Stimulated activated CD8-positive, alpha-beta memory T cell treated with anti-CD3 and anti-CD28 coated beads, Interleukin-7, amount 100 ng/mL, for 1 hour (primary cell): Measurements from ENCODE around the gene SYNPR.

Experiments used
- DNase-seq, 2 donors: peaks; one replicate each; pipeline ENCODE4 v3.0.0-alpha.2; 2020; ENCODE audit warnings: low read depth in 2 of 2

The SYNPR gene

GRCh38 chr3:63538919-63539318, 260.8 kb downstream of the SYNPR start:
- DNase-seq = no peak

- no peak for DNase-seq
Measured at GRCh38 chr3:63555767-63556166, 277.7 kb downstream of the SYNPR start.

GRCh38 chr3:63556401-63556800, 278.3 kb downstream of the SYNPR start:
- no peak for DNase-seq

DNA sequence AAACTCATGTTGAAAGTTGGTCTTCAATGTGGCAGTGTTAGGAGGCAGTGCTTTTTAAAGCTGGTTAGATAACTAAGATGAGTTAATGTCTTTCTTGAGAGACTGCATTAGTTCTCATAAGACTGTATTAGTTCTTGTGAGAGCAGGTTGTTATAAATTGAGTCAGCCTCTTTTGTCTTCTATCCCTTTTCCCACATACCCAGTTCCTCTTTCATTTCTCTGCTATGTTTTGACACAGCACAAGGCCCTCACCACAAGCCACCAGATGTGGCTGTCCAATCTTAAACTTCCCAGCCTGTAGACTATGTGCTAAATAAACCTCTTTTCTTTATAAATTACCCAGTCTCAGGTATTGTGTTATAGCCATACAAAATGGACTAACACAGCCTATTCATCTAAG, 279.8 kb downstream of the SYNPR start:
- DNase-seq = no peak

DNA sequence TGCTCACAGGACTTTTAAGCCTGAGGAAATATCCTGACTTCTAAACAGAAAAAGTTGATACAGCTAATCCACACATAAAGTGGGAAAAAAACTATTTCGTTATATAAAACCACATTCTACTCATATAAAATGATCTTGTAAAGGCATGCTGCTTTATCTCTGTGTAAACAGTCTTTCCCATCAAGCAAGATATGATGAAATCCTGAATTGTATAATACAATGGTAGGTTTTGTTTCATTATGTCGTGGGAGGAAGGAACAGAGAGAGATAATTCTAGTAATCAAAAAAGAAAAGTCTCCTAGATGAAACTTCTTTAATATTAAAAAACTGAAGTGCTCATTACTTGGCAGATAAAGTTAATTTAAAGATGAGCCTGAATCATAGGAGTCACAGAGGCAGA, 281.8 kb downstream of the SYNPR start:
- no peak for DNase-seq

DNA sequence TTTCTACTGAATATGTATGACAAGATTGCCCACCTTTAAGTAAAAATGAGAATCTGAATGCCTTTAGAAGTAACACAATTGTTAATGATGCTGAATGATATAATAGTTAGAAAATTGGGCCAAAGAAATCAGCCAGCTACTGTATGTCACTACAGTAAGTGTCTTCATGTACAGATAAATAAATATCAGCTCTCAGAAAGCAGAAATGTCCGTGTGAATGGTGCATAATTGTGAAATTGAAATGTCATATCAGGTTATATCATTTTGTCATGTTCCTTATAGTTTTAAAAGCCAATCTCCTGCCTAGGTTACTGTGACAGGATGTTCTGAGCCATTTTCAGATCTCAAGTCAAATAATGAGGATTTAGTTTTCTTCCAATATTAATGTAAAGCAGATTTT, 283.8 kb downstream of the SYNPR start:
- no peak for DNase-seq

DNA sequence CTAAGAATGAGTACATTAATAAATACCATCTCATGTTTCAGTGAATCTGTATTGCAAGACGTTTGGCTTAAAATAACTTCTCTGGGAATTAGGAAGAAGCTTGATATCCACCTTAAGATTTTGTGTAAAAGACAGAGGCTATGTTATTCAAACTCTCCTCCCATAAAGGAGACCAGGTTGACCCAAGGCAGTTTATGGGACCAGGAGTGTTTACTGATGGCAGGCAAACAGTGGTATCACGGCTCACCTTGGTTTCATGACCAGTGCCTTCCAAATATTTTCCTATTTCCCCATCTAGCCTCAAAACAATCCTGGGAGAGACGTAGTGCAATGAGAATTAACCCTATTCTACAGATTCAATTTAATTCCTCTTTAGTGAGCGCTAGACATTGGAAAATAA, 284.2 kb downstream of the SYNPR start:
- no peak for DNase-seq

GRCh38 chr3:63563572-63563971, 285.5 kb downstream of the SYNPR start:
- DNase-seq = no peak

DNA sequence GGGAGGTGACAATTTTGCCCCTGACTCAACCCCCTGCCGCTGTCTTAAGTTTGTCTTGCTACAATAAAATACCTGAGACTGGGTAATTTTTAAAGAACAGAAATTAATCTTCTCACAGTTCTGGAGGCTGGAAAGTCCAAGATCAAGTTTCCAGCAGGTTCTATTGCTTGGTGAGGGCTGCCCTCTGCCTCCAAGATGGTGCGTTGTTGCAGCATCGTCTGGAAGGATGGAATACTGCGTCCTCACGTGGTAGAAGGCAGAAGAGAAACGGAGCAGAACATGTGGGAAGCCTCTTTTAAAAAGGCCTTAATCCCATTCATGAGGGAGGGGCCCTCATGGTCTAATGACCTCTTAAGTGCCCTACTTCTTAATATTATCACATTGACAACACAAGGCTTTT, 287.1 kb downstream of the SYNPR start:
- DNase-seq = no peak

DNA sequence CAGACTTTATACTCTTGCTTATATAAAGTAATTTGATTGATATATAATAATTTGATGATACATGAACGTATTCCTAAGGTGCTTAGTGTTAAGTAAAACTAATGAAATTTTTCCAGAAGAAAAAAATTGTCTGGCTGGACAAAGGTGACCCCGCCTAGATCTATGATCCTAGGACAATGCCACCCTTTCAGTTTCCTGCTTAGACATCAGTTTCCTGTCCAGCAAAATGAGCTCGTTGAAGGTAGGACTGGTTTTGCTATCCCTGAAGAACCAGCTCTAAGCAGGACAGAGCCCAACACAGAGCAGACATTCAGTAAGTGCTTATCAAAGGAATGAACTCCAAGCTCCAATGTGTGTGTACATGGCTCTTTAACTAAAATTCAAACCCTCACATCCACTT, 293.6 kb downstream of the SYNPR start:
- no peak for DNase-seq

GRCh38 chr3:63576846-63577245, 298.7 kb downstream of the SYNPR start:
- DNase-seq = no peak

DNA sequence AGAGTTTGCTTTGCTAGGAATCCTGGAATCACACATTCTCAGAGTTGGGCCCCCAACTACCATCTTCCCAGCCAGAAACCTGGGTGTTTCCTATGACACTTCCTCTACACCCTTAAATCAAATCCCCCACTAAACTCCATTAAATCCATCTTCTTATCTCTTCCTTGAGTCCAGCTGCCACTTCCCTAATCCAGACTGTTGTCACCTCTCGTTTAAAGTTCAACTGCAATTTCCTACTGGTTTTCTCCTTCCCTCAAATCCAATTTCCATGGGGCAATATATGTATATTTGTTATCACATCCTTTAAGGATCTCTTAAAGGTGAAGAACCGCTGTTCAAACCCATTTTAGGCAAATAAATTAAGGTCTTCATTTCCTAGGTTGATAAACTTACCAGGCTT, 300.8 kb downstream of the SYNPR start:
- no peak for DNase-seq

GRCh38 chr3:63580151-63580550, 302.0 kb downstream of the SYNPR start:
- DNase-seq = no peak

GRCh38 chr3:63582943-63583500, 304.9 kb downstream of the SYNPR start:
- no peak for DNase-seq

DNA sequence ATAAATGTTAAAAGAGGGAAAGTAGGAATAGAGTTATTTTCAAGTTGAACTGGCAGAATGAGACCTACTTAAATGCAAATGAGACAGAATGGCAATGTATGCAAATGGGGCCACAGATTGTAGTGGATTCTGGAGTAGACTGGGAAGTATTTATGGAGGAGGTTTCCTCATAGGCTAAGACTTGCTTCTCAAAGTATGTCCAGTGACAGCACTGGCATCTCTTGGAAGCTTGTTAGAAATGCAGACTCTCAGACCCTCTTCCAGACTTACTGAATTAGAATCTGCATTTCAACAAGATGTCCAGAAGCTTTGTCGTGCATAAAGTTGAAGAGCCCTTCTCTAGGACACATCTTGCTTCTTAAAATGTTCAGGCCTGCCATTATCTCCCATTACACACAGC, 306.6 kb downstream of the SYNPR start:
- DNase-seq = no peak

- DNase-seq = no peak
Measured at GRCh38 chr3:63585927-63586326, 307.8 kb downstream of the SYNPR start.

GRCh38 chr3:63588895-63589294, 310.8 kb downstream of the SYNPR start:
- DNase-seq = no peak

DNA sequence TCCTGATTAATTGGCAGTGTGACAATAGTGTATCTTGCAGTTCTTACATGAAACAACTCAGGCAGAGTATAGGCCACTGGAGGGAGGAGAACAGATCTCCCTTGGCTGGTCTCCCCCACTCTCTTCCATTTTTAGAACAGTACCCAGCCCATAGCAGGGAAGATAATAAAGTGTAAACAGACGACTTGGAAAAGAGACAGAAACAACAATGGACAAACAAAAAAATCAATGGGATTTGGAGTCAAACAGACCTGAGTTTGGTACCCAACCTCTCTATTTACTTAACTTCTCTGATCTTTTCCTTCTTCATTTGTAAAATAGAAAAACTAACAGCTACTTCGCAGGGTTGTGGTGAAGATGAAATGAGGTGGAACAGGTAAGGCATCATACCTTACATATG, 315.7 kb downstream of the SYNPR start:
- no peak for DNase-seq

- DNase-seq = no peak
Measured at GRCh38 chr3:63595221-63595620, 317.1 kb downstream of the SYNPR start.

GRCh38 chr3:63597019-63597418, 318.9 kb downstream of the SYNPR start:
- no peak for DNase-seq

GRCh38 chr3:63607716-63608115, 329.6 kb downstream of the SYNPR start:
- DNase-seq = no peak

DNA sequence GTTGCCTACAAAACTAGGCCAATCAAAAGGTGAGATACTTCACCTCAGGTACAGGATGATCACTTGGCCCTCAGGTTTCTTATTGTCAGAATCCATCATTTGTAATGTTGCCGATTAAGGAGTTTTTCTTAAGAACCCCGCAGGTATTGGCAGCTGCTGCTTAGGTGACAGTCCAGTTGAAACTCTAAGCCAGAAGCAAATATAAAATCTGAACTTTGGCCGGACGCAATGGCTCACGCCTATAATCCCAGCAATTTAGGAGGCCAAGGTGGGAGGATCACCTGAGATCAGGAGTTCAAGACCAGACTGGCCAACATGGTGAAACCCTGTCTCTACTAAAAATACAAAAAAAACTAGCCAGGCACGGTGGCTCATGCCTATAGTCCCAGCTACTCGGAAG, 331.3 kb downstream of the SYNPR start:
- no peak for DNase-seq

- DNase-seq = no peak
Measured at GRCh38 chr3:63609834-63610233, 331.7 kb downstream of the SYNPR start.

- DNase-seq = no peak
Measured at GRCh38 chr3:63611382-63611781, 333.3 kb downstream of the SYNPR start.

GRCh38 chr3:63613561-63613960, 335.5 kb downstream of the SYNPR start:
- no peak for DNase-seq
